SK-N-SH treated with all-trans-retinoic acid at 6 μM for 48 hours (cell line): ENCODE measurements around the gene IL1RL1.

Experiments used
- ARNTL ChIP-seq: fragments of 450-650 bp; formaldehyde crosslinking; IDR thresholded peaks from 2 replicates; pipeline ENCODE4 v1.5.0; 2020; ENCODE audit warnings: low read depth, mild to moderate bottlenecking, moderate library complexity, borderline replicate concordance
- PPARA ChIP-seq: fragments of 250-450 bp; sonication (Bioruptor Pico); IDR thresholded peaks from 2 replicates; pipeline ENCODE4 v1.5.0; 2020; ENCODE audit warnings: mild to moderate bottlenecking, borderline replicate concordance
- SNAI2 ChIP-seq: fragments of 250-450 bp; sonication (Bioruptor Pico); IDR thresholded peaks from 2 replicates; pipeline ENCODE4 v1.5.0; 2020; ENCODE audit warnings: mild to moderate bottlenecking, moderate library complexity
- ZFP30 ChIP-seq: fragments of 450-650 bp; formaldehyde crosslinking; IDR thresholded peaks from 2 replicates; pipeline ENCODE4 v1.5.0; 2022; ENCODE audit warnings: mild to moderate bottlenecking, moderate library complexity
- ZNF565 ChIP-seq: fragments of 450-650 bp; formaldehyde crosslinking; conservative IDR thresholded peaks from 2 replicates; pipeline ENCODE4 v1.5.0; 2020; ENCODE audit warnings: low read depth, mild to moderate bottlenecking, moderate library complexity
- ZNF70 ChIP-seq: fragments of 450-650 bp; formaldehyde crosslinking; IDR thresholded peaks from 2 replicates; pipeline ENCODE4 v1.5.0; 2020; ENCODE audit warnings: mild to moderate bottlenecking, moderate library complexity
- TF ChIP-seq, protein P1 (sequence below): fragments of 250-450 bp; sonication (Bioruptor Pico); IDR thresholded peaks from 2 replicates; pipeline ENCODE4 v1.8.0; 2020; ENCODE audit warnings: mild to moderate bottlenecking, moderate library complexity, borderline replicate concordance
- TF ChIP-seq, protein P2 (sequence below): fragments of 250-450 bp; sonication (Bioruptor Pico); IDR thresholded peaks from 2 replicates; pipeline ENCODE4 v1.5.1; 2020; ENCODE audit warnings: low read depth, mild to moderate bottlenecking, moderate library complexity

DNA sequence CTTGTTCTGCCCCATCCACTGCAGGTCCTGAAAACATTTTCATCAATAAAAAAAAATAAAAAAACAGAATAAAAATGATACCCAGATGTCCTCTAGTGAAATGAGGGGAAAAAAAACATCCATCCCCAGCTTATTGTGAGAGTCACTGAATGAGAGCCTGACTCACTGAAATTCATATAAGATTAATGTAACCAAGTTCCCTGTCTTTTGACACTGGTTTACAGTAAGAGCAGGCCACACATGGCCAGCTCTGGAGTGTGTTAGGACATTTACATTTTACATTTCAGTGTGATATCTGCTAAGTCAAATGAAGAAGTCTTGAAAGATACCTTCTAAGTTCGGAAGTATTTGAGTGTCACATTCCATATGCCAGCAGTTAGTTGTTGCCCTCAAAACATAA lies 23.1 kb downstream of the IL1RL1 start:
- TF ChIP-seq ARNTL (CRISPR knock-in tag) (no peak), PPARA (no peak), ZNF70 (CRISPR knock-in tag) (no peak), ZNF565 (CRISPR knock-in tag) (no peak), ZFP30 (CRISPR knock-in tag) (no peak), SNAI2 (no peak)
- TF ChIP-seq, protein P1, sequence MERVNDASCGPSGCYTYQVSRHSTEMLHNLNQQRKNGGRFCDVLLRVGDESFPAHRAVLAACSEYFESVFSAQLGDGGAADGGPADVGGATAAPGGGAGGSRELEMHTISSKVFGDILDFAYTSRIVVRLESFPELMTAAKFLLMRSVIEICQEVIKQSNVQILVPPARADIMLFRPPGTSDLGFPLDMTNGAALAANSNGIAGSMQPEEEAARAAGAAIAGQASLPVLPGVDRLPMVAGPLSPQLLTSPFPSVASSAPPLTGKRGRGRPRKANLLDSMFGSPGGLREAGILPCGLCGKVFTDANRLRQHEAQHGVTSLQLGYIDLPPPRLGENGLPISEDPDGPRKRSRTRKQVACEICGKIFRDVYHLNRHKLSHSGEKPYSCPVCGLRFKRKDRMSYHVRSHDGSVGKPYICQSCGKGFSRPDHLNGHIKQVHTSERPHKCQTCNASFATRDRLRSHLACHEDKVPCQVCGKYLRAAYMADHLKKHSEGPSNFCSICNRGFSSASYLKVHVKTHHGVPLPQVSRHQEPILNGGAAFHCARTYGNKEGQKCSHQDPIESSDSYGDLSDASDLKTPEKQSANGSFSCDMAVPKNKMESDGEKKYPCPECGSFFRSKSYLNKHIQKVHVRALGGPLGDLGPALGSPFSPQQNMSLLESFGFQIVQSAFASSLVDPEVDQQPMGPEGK (CRISPR knock-in tag), result no peak
- TF ChIP-seq, protein P2, sequence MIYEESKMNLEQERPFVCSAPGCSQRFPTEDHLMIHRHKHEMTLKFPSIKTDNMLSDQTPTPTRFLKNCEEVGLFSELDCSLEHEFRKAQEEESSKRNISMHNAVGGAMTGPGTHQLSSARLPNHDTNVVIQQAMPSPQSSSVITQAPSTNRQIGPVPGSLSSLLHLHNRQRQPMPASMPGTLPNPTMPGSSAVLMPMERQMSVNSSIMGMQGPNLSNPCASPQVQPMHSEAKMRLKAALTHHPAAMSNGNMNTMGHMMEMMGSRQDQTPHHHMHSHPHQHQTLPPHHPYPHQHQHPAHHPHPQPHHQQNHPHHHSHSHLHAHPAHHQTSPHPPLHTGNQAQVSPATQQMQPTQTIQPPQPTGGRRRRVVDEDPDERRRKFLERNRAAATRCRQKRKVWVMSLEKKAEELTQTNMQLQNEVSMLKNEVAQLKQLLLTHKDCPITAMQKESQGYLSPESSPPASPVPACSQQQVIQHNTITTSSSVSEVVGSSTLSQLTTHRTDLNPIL (CRISPR knock-in tag), result no peak
